KG1 (cell line): ENCODE data around the gene HSH2D.
"Not testable (repeated sequence)": the region's sequence is repeated elsewhere in the genome, so short reads cannot be mapped to it uniquely, and the experiment has no call there.

Experiments
- DNase-seq: peaks from one replicate; lab custom pipeline; 2025; lab: John Stamatoyannopoulos, UW

The HSH2D gene, protein sequence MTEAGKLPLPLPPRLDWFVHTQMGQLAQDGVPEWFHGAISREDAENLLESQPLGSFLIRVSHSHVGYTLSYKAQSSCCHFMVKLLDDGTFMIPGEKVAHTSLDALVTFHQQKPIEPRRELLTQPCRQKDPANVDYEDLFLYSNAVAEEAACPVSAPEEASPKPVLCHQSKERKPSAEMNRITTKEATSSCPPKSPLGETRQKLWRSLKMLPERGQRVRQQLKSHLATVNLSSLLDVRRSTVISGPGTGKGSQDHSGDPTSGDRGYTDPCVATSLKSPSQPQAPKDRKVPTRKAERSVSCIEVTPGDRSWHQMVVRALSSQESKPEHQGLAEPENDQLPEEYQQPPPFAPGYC

DNA sequence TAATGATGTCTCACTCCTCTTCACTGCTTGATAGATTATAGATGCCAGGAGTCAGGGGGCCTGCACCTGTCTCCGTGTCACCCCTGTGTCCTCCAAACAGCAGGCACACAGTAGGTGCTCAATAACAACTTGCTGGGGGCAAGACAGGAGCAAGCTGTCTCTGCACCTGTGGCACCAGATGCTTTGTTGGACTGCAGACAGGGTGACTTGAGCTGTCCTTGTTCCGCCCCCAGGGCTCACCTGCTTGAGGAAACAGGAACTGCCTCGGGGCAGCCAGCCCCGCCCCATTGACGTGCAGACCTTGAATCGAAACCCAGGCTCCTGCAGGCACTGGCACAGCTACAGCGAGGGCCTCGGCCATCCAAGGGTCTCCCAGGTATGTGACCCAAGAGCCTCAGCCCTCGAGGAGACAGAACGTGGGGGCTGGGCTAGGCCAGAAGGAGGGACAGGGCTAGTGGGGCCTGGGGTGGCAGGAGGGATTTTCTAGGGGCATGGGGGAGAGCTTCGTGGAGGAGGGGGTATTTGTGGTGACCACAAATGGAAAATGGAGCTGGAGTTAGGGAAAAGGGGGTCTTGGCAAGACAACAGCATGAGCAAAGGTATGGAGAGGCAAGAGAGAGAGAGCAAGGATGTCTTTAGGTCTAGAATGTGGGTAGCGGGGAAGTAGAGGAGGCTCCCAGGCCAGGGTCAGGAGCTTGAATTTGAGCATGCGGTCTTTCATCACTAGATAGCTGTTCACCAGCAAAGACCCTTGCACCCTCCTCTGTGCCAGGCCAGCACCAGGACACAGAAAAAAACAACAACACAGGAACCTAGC is at the start of gene HSH2D:
Gene HSH2D (plus strand): TSS at position 287 of the 817 bp plus-strand sequence. CDS start 5,066 bp downstream, outside the sequence.
- DNase-seq: peak; percentile 30

DNA sequence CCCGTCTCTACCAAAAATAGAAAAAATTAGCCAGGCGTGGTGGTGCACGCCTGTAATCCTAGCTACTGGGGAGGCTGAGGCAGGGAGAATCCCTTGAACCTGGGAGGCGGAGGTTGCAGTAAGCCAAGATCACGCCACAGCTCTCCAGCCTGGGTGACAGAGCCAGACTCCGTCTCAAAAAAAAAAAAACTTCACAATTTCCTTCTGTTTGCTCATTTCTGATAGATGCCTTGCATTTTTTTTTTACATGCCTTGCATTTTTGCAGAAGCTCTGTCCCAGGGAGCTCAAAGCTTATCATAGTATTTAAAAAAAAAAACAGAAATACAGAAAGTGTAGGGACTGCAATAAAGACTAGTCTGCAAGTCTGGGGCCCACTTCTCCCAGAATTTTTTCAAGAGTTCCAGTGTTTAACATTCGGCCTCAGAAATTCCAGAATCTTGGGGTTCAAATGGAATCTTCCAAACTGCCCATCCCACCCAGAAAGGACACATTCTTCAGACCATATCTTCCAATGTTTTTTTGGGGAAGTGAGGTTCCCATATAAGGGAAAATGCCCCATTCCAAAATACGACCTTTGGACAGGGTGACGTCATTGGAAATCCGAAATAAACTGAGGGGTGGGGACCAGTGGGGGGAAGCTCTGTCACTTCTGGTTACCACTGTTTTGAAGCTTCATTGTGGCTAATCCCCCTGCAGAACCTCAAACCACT is 49.0 kb upstream of the HSH2D start:
- no peak for DNase-seq

DNA sequence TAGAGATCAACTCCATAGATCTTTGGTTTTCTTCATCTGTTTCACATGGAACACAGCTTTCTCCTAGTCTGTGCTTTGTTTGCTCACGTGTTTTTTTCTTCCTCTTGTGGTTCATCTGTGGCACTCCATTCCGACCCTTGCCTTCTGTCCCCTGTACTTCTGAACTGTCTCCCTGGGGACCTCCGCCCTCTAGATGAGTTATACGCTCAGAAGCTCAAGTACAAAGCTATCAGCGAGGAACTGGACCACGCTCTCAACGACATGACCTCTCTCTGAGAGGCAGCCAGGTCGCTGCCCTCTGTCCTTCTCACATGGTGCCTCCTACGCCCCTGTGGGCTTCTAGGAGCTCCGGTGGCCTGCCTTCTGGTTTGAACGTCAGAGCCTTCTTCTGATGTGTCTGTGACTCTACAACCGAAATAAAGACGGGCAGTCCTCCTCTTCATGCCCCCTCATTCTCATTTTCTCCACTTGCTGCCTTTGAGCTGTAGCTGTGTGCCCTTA is 48.4 kb upstream of the HSH2D start:
- DNase-seq: no peak

DNA sequence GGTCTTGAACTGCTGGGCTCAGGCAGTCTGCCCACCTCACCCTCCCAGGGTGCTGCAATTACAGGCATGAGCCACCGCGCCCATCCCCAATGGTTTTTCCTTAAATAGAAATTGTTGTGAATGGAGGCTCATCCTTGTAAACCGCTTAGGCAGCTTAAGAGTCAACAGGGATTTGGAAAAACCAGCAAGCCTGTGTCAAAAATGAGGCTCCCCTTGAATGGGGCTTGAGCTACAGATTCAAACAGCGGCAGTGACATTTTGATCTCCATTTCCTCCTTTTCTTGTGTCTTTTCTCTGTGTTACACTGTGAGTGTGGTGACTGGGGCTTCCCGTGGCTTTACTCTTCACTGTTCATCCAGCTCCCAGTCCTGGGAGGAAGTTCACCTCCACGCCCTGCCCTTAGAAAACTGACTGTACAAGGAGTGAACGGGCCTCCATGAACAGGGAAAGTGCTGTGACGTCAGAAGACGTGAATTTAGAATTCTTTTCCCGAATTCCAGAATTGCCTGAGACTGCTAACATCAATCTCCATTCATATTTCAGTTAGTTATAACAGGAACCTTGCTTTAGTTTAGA is 47.1 kb upstream of the HSH2D start:
- DNase-seq: no peak

DNA sequence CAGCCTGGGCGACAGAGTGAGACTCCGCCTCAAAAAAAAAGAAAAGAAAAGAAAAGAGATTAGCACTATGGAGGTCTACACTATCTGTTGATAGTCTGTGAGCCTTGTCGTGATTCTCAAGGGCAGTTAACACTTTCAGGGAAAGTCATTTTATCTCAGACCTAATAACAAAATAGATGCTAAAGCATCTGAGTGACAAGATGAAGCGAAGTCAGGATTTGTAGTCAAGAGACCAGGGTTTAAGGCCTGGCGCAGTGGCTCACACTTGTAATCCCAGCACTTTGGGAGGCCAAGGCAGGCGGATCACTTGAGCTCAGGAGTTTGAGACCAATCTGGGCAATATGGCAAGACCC is 45.1 kb upstream of the HSH2D start:
- no peak for DNase-seq

DNA sequence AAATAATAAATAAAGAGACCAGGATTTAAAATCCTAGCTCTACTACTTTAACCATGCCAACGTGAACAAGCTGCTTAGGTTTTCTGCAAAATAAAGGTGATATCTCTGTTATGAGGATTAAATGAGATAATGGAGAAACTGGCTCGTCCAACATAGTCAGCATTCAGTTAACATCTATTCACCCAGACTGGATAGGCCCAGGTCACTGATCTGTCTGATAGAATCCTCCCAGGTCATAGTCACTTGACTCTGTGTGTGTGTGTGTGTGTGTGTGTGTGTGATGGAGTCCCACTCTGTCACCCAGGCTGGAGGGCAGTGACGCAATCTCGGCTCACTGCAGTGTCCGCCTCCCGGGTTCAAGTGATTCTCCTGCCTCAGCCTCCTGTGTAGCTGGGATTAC is 44.7 kb upstream of the HSH2D start:
- DNase-seq: no peak

DNA sequence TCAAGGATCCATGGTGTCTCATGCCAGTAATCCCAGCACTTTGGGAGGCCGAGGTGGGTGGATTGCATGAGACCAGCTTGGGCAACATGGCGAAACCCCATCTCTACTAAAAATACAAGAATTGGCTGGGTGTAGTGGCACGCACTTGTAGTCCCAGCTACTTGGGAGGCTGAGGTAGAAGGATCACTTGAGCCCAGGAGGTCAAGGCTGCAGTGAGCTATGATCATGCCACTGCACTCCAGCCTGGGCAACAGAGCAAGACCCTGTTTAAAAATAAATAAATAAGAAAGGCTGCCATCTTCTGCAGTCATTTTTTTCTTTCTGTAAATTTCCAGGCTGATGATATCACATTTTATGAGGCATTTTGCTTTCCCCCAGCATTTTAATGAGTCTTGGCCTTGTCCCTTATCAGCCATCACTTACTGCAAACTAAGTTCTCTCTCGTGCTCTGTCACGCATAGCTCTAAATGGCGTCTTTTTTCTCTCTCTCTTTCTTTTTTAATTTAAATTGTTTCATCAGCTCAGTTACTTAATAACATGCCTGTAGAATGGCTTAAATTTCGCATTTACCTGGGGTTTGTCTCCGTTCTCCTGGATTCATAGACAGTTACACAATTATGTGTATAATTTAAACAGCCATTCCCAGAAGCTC is 44.0 kb upstream of the HSH2D start:
- not testable (repeated sequence) for DNase-seq

DNA sequence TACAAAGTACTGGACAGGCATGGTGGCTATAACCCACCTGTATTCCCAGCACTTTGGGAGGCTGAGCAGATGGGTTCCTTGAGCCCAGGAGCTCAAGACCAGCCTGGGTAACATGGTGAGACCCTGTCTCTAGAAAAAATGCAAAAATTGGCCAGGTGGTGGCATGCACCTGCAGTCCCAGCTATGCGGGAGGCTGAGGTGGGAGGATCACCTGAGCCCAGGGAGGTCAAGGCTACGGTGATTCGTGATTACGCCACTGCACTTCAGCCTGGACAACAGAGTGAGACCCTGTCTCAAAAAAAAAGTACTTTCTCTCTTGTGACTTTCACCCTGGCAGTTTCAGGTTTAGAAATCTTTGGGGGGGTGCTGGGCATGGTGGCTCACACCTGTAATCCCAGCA is 43.0 kb upstream of the HSH2D start:
- no peak for DNase-seq

DNA sequence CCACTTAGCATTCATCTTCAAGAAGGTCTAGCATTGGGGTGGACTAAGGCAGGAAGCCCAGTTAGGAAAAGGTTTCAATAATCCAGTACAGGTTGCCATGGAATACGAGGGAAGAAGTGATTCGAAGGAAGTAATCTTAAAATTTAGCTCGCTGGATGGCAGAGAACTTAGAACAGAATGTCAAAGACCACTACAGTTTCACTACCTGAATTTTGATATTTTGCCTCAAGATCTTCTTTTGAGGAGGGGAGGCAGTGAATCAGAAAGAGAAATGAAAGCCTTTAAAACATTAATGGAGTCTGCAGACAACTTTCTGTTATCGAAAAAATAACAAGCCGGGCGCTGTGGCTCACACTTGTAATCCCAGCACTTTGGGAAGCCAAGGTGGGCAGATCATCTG is 38.8 kb upstream of the HSH2D start:
- DNase-seq: no peak

DNA sequence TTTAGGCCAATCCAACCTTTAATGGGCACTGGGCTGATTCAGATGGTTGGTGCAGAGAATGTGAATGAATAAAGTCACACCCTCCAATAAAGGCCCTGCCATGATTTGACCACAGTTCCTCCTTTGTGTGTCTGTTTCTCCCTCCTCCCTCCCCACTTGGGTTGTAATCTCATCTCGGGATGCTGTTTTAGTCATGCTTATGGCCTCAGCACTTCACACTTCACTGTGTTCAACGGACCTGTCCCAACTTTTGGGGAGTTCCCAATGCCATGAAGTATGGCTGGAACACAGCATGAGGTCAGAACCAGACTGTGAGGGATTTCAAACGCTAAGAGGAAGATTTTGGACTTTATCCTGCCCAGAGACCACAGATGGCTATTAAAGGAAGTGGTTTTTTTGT is 37.4 kb upstream of the HSH2D start:
- no peak for DNase-seq

DNA sequence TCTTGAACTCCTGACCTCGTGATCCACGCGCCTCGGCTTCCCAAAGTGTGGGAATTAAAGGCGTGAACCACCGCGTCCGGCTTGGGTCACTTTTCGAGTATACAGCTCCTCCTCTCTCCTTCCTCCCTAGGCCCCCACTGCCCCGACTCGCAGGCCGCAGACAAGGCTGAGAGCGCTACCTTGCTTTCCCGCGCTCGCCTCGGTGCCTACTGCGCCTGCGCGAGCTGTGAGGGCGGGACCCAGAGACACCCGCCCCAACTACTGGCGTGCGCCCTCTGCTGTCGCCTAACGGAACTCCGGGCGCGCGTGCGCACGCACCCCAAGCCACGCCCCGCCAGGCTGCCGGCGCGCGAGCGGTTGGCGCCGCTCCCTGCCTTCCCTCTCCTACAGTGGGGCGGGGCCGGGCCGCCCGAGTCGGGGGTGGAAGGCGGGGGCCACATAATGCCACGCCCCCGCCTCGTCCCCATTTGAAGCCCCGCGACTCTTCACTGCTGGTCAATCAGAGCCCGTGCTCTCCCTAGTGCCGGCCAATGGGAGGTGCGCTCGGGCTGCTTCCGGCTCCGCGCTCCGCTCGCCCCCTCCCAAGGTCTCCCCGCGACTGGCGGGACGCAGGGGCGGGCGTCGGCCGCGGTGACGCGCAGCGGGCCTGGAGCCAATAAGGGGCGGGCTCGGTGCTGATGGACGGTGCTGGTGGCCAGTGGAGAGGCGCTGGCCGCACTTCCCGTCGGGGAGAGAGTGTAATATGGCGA is 32.2 kb upstream of the HSH2D start, which contains the start of gene RAB8A:
Gene RAB8A (plus strand): TSS at position 730 of the 749 bp plus-strand sequence. CDS start 13 bp downstream, at position 743.
- DNase-seq: peak; percentile 98

DNA sequence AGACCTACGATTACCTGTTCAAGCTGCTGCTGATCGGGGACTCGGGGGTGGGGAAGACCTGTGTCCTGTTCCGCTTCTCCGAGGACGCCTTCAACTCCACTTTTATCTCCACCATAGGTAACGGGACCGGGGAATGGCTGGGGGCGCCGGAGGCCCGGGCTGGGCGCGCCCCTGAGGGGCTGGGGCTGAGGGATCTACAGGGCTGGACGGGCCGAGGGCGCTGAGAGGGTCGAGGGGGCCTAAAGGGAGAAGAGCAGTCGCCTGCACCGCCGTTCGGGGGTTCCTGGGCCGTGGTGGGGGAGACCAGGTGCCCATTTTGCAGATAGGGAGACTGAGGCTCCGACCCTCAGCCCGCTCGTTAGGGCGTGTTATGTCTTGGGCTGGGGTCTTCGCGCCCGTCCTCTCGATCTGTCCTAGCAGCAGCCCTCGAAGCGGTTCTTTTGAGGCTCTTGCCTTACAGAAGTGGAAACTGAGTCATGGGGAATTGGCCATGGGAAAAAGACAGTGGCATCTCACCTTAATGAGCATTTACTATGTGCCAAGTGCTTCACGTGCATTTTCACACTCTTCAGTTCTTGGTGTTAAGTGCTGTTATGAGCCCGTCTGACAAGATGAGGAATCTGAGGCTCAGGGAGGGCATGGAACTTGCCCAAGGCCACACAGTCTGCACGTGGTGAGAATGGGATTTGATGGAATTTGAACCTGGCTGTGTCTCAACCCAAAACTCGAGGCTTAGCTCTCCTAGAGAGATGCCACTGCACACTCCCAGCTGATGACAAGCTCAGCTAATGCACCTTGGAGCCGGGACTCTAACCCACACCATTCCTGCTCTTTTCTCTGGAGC is 31.4 kb upstream of the HSH2D start:
- DNase-seq: no peak

DNA sequence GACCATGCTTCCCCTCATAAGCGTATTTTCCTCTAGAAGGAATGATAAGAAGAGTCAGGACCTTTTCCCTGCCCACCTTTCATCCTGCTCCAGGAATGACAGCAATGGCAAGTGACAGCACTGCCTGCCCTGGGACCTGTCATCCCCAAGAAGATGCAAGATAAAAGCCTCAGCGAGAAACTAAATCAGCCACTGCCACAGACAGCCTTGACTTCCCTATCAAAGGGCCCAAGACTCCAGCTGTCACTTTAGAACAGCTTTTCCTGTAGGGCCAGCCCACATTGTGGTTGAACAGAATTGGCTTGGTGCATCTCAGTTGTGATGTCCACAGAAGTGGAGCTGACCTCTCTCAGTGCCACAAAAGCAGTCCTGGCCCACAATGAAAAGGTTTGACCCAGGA is 30.7 kb upstream of the HSH2D start:
- no peak for DNase-seq

DNA sequence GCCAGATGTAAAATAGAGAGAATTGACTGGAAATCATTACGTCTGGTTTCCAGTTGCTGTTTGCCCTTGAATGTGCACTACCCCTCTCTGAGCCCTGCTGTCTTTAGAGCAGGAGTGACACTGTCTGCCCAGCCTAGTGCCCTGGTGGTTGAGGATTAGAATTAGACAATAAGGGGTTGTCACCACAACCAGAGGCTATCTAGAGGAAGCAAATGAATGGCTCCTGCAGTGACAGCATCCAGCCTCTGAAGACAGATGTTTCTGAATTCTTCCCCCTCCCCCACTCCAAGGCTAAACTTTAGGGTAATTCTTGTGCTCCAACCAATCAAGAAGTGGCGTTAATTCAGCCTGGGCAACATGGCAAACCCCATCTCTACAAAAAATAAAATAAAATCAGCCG is 29.8 kb upstream of the HSH2D start:
- no peak for DNase-seq

DNA sequence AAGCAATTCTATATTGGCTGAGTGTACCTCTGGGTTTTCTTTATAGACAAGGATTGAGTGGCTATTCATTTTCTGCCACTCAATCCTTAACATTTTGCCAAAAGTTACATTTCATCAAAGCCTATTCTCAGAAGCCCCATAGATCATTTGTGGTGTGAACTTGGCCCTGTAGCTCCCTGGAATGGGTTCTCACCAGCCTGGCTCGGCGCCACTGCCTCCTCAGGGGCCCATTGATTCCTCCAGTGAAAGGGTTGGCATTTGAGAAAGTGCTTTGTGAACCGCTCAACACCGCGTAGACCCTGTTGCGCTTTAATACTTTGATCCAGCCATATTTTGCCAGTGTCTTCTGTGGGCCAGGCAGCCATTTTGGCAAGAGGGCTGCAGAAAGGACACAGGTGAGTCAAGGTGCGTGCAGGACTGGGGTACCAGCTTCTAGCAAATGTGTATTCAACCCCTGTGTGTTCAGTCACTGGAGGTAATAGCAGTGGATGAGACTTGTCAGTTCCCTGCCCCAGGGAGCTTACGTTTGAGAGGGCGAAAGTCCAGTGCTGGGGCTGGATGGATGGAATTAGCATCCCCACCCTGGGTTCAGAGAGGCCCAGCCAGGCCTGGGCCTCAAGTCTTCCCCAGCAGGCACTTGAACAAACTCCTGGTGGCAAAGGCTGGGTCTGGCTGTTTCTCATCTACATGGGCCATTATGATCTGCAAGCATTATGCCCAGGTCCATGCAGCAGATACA is 28.0 kb upstream of the HSH2D start:
- DNase-seq: no peak

DNA sequence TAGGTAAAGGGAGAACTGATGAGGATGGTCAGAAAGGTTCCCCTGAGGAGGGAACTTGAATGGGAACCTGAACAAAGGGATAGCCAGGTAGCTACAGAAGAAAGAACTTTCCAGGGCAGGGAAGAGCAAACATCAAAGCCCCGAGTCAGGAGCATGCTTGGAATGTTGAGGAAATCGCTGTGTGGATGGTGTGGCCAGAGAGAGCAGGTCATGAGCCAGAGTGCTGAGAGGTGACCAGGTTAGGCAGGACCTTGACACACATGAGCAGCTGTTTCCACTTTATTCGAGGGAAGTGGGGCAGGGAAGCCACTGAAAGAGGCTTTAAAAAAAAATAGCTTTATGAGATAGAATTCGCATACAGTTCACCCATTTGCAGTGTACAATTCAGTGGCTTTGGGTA is 27.4 kb upstream of the HSH2D start:
- DNase-seq: no peak

DNA sequence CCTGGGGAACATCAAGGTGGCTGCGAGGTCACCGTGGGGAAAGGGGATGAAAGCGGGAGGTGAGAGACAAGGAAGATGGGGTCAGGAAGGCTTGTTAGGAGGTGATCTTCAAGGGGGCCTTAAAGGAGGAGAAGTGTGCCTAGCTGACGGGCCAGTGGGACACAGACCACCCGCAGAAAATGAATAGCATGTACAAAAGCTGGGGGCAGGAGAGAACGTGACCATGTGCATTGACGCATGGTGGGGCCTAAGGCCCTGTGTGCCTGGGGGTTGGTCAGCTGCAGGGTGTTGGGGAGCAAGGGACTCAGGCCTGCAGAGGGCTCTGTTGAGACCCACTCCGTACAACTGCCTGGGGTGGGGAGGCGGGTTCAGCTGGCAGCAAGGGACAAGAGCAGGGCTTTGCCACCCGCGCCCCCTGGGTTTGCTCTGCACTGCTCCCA is 25.9 kb upstream of the HSH2D start:
- DNase-seq: no peak

DNA sequence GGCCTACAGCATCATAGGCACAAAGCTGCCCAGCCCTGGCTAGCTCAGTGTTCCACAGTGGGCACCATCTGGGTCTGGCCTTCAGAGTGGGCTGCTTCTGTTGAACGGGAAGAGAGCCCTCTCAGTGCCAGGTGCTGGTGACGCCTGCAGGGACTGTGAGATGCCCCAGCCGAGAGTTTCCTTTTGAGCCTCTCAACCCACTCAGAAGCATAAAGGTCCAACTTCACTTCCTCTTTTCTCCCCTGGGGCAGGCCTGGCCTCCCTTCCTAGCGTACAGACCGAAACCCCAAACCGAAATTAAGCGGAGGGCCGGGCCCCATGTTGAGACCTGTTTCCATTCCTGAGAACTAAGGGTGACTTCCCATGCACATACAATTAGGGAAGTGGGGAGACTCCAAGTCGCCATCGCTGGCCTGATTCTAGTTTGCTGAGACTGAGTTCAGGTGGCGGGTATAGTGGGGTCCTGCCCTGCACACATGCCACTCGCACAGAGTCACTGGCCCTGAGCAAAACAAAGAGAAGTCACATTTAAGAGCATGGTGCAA is 24.9 kb upstream of the HSH2D start:
- DNase-seq: peak; percentile 75
